PC-3 (cell line): Measurements from ENCODE around the gene TBC1D13. TPM values are rescaled to one million over a fixed set of nuclear protein-coding genes. Genes with fewer than 3 reads are reported as not detected.

Source experiments
- ATAC-seq: fragments of 200-7000 bp; cut with Tn5 transposase; 2 replicates; pipeline ENCODE4 v1.9.1; 2020; ENCODE audit warnings: mild to moderate bottlenecking, moderate library complexity
- BruUV-seq: library from RNA; stranded (reverse); fragments of 400-500 nt; replicated peaks from 2 replicates; lab custom pipeline; 2021; lab: Mats Ljungman, UMichigan
- CTCF ChIA-PET: fragments of 300-600 bp; sonication (Branson Sonifier 250); formaldehyde crosslinking; loops from one replicate; lab custom pipeline; 2022; ENCODE audit warnings: antibody characterized with exemption; lab: Charles Lee
- POLR2A ChIA-PET: fragments of 300-600 bp; sonication (Branson Sonifier 250); formaldehyde crosslinking; loops from one replicate; lab custom pipeline; 2022; ENCODE audit warnings: antibody characterized with exemption; ENCODE audit not compliant: unreplicated experiment; lab: Charles Lee
- DNase-seq: peaks from one replicate; pipeline ENCODE4 v3.0.0-alpha.2; 2015
- H2AFZ ChIP-seq: fragments of 300-600 bp; sonication (generic); 2 replicates; pipeline ENCODE4 v1.6.0; 2016; ENCODE audit warnings: antibody characterized with exemption, low read length
- H3F3A ChIP-seq: fragments of 300-600 bp; sonication (generic); one replicate; pipeline ENCODE4 v1.6.0; 2017; ENCODE audit warnings: antibody characterized with exemption, low read length, control low read depth, mild to moderate bottlenecking; ENCODE audit not compliant: unreplicated experiment
- H3K27ac ChIP-seq: fragments of 300-600 bp; sonication (generic); 2 replicates; pipeline ENCODE4 v1.5.1; 2016; ENCODE audit warnings: mild to moderate bottlenecking, low read length
- H3K27me3 ChIP-seq: fragments of 300-600 bp; sonication (generic); 2 replicates; pipeline ENCODE4 v1.6.1; 2016; ENCODE audit warnings: low read length, mixed read lengths
- H3K36me3 ChIP-seq: fragments of 300-600 bp; sonication (generic); 2 replicates; pipeline ENCODE4 v1.6.1; 2016; ENCODE audit warnings: low read depth, mixed run types, low read length, mixed read lengths
- H3K4me1 ChIP-seq: fragments of 300-600 bp; sonication (generic); 2 replicates; pipeline ENCODE4 v1.5.1; 2016; ENCODE audit warnings: low read length; ENCODE audit not compliant: insufficient read depth
- H3K4me2 ChIP-seq: fragments of 300-600 bp; sonication (generic); 2 replicates; pipeline ENCODE4 v1.6.0; 2016; ENCODE audit warnings: low read length
- H3K4me3 ChIP-seq: fragments of 300-600 bp; sonication (generic); 2 replicates; pipeline ENCODE4 v1.5.1; 2016; ENCODE audit warnings: mild to moderate bottlenecking, low read length, mixed read lengths
- H3K79me2 ChIP-seq: fragments of 300-600 bp; sonication (generic); 2 replicates; pipeline ENCODE4 v1.6.1; 2017; ENCODE audit warnings: low read length, mixed read lengths
- H3K9ac ChIP-seq: fragments of 300-600 bp; sonication (generic); 2 replicates; pipeline ENCODE4 v1.6.0; 2016; ENCODE audit warnings: mild to moderate bottlenecking, low read length
- H3K9me2 ChIP-seq: fragments of 300-600 bp; sonication (generic); replicated peaks from 2 replicates; pipeline ENCODE4 v1.6.1; 2016; ENCODE audit warnings: mixed run types, low read length, mixed read lengths
- H3K9me3 ChIP-seq: fragments of 300-600 bp; sonication (generic); 2 replicates; pipeline ENCODE4 v1.6.1; 2016; ENCODE audit warnings: low read length, mixed read lengths
- H4K20me1 ChIP-seq: fragments of 300-600 bp; sonication (generic); 2 replicates; pipeline ENCODE4 v1.6.1; 2016; ENCODE audit warnings: low read length, mixed read lengths
- CTCF ChIP-seq: fragments of 300-600 bp; sonication (generic); conservative IDR thresholded peaks from 2 replicates; pipeline ENCODE4 v1.5.1; 2017; ENCODE audit warnings: antibody characterized with exemption, low read depth, mild to moderate bottlenecking, low read length
- EZH2 ChIP-seq: fragments of 300-600 bp; sonication (generic); IDR thresholded peaks from one replicate; pipeline ENCODE4 v1.6.1; 2017; ENCODE audit warnings: antibody characterized with exemption, mild to moderate bottlenecking, low read length; ENCODE audit not compliant: unreplicated experiment
- EZH2phosphoT487 ChIP-seq: fragments of 300-600 bp; sonication (generic); IDR thresholded peaks from 2 replicates; pipeline ENCODE4 v1.6.1; 2018; ENCODE audit warnings: mild to moderate bottlenecking, antibody characterized with exemption, low read length, borderline replicate concordance
- intact Hi-C: fragments of 100-400 bp; cut with micrococcal nuclease; formaldehyde crosslinking; loops from 2 replicates; pipeline ENCODE4 v1.9.0; 2023
- total RNA-seq: library from RNA; depleted of rRNA; stranded (reverse); fragments of >200 nt; gene quantifications from 2 replicates; pipeline ENCODE4 v1.2.3, GENCODE V29; 2014

TBC1D13 gene
- total RNA-seq, 1 experiment from 2014 or later, result 15.0 TPM

- Histone ChIP-seq H3K27me3 (no peaks in the 10 kb centered on the region), H3K79me2 (no peaks in the 10 kb centered on the region), H3F3A (no peaks in the 10 kb centered on the region), H3K9me3 (no peaks in the 10 kb centered on the region), H3K27ac (no peak overlapping the region), H3K4me1 (no peaks in the 10 kb centered on the region), H3K9ac (no peak overlapping the region), H3K9me2 (no peaks in the 10 kb centered on the region), H3K36me3 (no peaks in the 10 kb centered on the region), H4K20me1 (no peaks in the 10 kb centered on the region), H3K4me3 (no peak overlapping the region), H3K4me2 (no peak overlapping the region), H2AFZ (no peak overlapping the region)
- ChIA-PET POLR2A (no interaction called here), CTCF (no interaction called here)
- intact Hi-C loops, result no loop called here
- no peak for DNase-seq
- ATAC-seq, result no peak
- TF ChIP-seq EZH2 (no peak), EZH2phosphoT487 (no peak), CTCF (no peak)
- BruUV-seq, result no TSS peak
Measured at GRCh38 chr9:128809036-128809599, 22.1 kb downstream of the TBC1D13 start.

GRCh38 chr9:128809831-128810230, 22.8 kb downstream of the TBC1D13 start:
- CTCF ChIA-PET, result no interaction called here
- Histone ChIP-seq H3K9me3 (no peaks in the 10 kb centered on the region), H3K9ac (no peak overlapping the region), H3K79me2 (no peaks in the 10 kb centered on the region), H3K9me2 (no peaks in the 10 kb centered on the region), H3K4me3 (no peak overlapping the region), H3K4me2 (no peak overlapping the region), H3K4me1 (no peaks in the 10 kb centered on the region), H3K27me3 (no peaks in the 10 kb centered on the region), H4K20me1 (no peaks in the 10 kb centered on the region), H3K27ac (no peak overlapping the region), H2AFZ (no peak overlapping the region), H3K36me3 (no peaks in the 10 kb centered on the region), H3F3A (no peaks in the 10 kb centered on the region)
- no peak for TF ChIP-seq EZH2
- TF ChIP-seq CTCF, result no peak
- TF ChIP-seq EZH2phosphoT487, result no peak
- POLR2A ChIA-PET, result no interaction called here
- no TSS peak for BruUV-seq
- no peak for DNase-seq
- ATAC-seq, result no peak
- intact Hi-C loops, result no loop called here

GRCh38 chr9:128810873-128811272, 23.8 kb downstream of the TBC1D13 start:
- ATAC-seq (no peak), DNase-seq (no peak)
- intact Hi-C loops, result no loop called here
- no peaks in the 10 kb centered on the region for H4K20me1 ChIP-seq
- no peaks in the 10 kb centered on the region for H3K27me3 ChIP-seq
- POLR2A ChIA-PET, result no interaction called here
- H2AFZ ChIP-seq, result no peak overlapping the region
- no peak overlapping the region for H3K4me2 ChIP-seq
- CTCF ChIA-PET, result no interaction called here
- no peak overlapping the region for H3K27ac ChIP-seq
- H3K79me2 ChIP-seq, result no peaks in the 10 kb centered on the region
- H3K4me3 ChIP-seq, result no peak overlapping the region
- BruUV-seq, result no TSS peak
- no peak for TF ChIP-seq EZH2
- H3K9me3 ChIP-seq, result no peaks in the 10 kb centered on the region
- H3K9me2 ChIP-seq, result no peaks in the 10 kb centered on the region
- H3F3A ChIP-seq, result no peaks in the 10 kb centered on the region
- H3K36me3 ChIP-seq, result no peaks in the 10 kb centered on the region
- no peaks in the 10 kb centered on the region for H3K4me1 ChIP-seq
- H3K9ac ChIP-seq, result no peak overlapping the region
